ENCODE results near the gene RPL32. TPM values are rescaled to one million over a fixed set of nuclear protein-coding genes. Genes with fewer than 3 reads are reported as not detected.
A peak's percentile ranks its signal among the peaks of the same experiment; 100 is the strongest.
"Not testable (repeated sequence)": the region's sequence is repeated elsewhere in the genome, so short reads cannot be mapped to it uniquely, and the experiment has no call there.

The RPL32 gene
- 1,520 TPM for total RNA-seq
- long read RNA-seq, transcript RPL32-202 (3 exons, 1,734 nt) = minor isoform, 20 of 207 reads
- long read RNA-seq, transcript RPL32-204 (4 exons, 2,117 nt) = major isoform, 173 of 207 reads
- long read RNA-seq, partial matches to known transcripts = 8 of 207 reads
- long read RNA-seq, other reads (novel, unspliced or antisense) = 5 of 207 reads

GRCh38 chr3:12841149-12841969, at the start of gene RPL32:
Gene RPL32, minus strand, starts transcription at chr3:12841565. Its CDS starts 1,328 bp downstream, at chr3:12840237.
- DNase-seq (ENCODE audit: low spot score) = peak; percentile 94

- DNase-seq (ENCODE audit: low spot score) = no peak
Measured at GRCh38 chr3:12890610-12891390, 49.4 kb upstream of the RPL32 start.

- no peak for DNase-seq (ENCODE audit: low spot score)
Measured at GRCh38 chr3:12886736-12887135, 45.4 kb upstream of the RPL32 start.

- no peak for DNase-seq (ENCODE audit: low spot score)
Measured at GRCh38 chr3:12886106-12886679, 44.8 kb upstream of the RPL32 start.

- DNase-seq (ENCODE audit: low spot score) = no peak
Measured at GRCh38 chr3:12885583-12885930, 44.2 kb upstream of the RPL32 start.

GRCh38 chr3:12884790-12885582, 43.6 kb upstream of the RPL32 start:
- DNase-seq (ENCODE audit: low spot score) = no peak

- DNase-seq (ENCODE audit: low spot score) = no peak
Measured at GRCh38 chr3:12884186-12884680, 42.9 kb upstream of the RPL32 start.

GRCh38 chr3:12882336-12883310, 41.3 kb upstream of the RPL32 start:
- no peak for DNase-seq (ENCODE audit: low spot score)

- not testable (repeated sequence) for DNase-seq (ENCODE audit: low spot score)
Measured at GRCh38 chr3:12881858-12882257, 40.5 kb upstream of the RPL32 start.

- no peak for DNase-seq (ENCODE audit: low spot score)
Measured at GRCh38 chr3:12879191-12879815, 37.9 kb upstream of the RPL32 start.

GRCh38 chr3:12878758-12879157, 37.4 kb upstream of the RPL32 start:
- not testable (repeated sequence) for DNase-seq (ENCODE audit: low spot score)

GRCh38 chr3:12878141-12878574, 36.8 kb upstream of the RPL32 start:
- DNase-seq (ENCODE audit: low spot score) = no peak

- DNase-seq (ENCODE audit: low spot score) = no peak
Measured at GRCh38 chr3:12877040-12877439, 35.7 kb upstream of the RPL32 start.

- no peak for DNase-seq (ENCODE audit: low spot score)
Measured at GRCh38 chr3:12875857-12876836, 34.8 kb upstream of the RPL32 start.

- DNase-seq (ENCODE audit: low spot score) = no peak
Measured at GRCh38 chr3:12871404-12871983, 30.1 kb upstream of the RPL32 start.

GRCh38 chr3:12870942-12871341, 29.6 kb upstream of the RPL32 start:
- no peak for DNase-seq (ENCODE audit: low spot score)

- no peak for DNase-seq (ENCODE audit: low spot score)
Measured at GRCh38 chr3:12869035-12869621, 27.8 kb upstream of the RPL32 start.

All from mesenteric fat pad (tissue), 1 donor.